ENCODE results near the gene CLTCL1.
"Not testable (repeated sequence)": the region's sequence is repeated elsewhere in the genome, so short reads cannot be mapped to it uniquely, and the experiment has no call there.

Gene CLTCL1

DNA sequence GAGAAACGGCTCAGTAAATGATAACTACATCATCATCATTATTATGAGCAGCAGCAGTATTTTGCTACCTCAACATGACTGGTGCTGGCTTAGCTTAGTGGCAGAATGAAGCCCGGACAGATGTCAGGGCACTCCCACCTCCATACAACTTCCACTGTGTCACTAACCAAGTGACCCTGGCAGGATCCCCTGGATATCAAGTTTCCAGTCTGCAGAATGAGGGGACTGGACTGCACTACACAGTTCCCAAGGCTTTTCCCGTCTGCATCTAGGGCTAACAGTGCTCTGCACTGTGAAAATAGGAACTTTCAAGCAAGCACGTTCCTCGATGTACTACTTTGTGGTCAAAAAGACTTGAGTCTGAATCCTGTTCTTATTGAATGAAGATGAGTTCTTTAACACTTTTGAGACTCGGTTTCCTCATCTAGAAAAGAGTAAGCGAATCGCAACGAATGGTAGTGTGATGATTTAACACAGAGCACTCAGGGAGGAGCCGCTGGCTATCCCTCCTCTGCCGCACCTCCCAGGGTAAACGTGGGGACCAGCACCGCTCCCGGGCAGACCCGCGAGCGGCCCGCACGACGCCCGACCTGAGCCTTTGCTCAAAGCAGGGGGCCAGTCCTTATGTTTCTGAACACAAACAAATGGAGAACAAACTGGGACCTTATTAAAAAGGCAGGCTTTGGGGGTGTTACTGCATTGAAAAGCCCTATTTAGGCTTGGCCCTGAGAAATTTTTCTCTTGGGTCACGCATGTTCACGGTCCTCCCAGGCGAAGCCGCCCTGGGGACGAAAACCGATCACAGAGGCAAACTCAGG is 910 bp downstream of the CLTCL1 start:
- no peak for DNase-seq

DNA sequence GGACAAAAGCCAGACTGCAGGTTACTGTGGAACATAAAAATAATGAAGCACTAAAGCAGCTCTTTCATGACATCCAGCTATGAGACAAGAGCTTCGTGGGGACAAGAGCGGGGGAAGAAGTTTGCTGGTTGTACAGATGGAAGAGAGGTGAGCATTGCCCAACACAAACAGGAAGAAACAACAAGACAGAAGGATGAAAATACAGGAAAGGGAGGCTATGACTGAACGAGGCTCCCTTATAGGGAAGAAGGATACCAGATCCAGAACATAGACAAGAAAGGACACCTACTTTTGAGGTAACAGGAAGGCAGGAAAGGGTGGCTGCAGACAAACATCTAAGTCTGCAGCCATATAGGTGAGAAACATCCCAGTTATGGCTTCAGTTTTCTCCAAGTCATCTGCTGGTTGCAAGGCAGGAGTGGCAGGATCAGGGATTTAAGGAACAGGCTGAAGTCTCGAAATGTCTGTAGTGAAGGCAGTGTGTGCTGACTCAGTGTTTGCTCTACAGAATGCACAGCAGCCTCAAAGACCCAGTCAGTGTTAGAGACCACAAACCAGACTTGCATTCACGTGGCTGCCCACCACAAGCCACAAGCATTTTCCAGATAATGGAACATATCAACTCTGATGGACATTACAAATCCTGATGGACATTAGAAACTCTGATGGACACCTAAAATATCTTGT is 1.9 kb downstream of the CLTCL1 start:
- no peak for DNase-seq

DNA sequence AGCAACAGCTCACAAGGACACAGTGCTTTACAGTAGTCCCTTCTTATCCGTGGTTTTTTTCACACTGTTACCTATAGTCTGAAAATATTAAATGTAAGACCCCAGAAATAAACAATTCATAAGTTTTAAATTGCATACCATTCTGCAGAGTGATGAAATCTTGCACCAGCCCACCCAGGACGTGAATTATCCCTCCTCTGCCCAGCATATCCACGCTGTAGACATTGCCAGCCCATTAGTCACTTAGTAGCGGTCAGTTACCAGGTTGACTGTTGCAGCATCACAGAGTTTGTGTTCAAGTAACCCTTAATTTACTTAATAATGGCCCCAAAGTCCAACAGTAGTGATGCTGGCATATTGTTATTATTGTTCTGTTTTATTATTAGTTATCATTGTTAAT is 3.6 kb downstream of the CLTCL1 start:
- DNase-seq: no peak

DNA sequence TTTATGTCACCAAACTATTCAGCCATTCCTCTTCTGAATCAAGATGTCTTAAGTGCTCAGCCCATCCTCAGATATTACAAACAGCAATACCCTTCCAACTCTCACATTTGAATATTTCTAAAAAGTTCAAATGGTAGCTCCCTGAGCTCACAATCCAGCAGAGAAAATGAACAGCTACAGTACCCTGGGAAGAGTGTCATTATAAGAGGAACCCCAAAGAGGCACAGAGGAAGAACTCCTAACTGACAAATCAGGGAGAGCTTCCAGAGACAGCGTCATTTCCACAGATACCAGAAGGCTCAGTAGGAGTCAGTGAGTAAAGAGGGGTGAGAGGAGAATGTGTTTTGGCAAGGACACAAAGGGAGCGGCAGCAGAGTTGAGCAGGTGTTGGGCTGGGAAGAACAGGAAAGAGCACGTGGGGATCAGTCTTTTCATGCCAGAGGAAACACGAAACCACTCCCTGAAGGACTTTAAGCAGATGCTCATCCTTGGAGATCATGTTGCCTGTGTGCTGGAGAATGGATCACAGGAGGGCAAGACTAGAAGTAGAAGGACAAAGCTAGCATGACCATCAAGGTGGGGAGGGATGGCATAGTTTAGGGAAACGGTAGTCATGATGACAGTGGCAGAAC is 4.3 kb downstream of the CLTCL1 start:
- no peak for DNase-seq

DNA sequence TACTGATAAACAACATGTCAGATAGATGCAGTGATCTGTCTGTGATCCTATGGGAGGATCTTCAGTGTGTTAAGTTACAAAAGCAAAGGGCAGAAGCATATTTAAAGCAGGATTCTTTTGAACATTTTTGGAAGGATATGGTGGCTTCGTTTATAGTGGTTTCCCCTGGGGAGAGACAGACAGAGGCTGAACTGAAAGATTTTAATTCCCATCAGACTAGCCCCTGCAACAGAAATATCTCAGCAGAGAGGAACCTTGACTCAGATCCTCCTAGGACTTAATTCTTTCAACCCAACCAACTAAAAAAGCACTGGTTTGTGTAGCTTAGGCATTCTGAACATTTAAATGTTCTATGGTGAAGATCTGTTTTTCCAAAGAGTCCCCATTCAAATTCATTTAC is 5.7 kb downstream of the CLTCL1 start:
- no peak for DNase-seq

DNA sequence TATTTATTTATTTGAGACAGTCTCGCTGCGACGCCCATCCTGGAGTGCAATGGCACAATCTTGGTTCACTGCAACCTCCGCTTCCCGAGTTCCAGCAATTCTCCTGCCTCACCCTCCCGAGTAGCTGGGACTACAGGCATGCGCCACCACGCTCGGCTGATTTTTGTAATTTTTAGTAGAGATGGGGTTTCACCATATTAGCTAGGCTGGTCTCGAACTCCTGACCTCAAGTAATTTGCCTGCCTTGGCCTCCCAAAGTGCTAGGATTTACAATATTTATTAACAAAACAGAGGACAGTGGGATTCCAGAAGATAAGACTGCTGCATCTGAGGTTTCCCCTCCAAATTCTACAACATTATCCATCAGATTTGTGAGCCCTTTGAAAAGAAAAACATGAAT is 12.4 kb downstream of the CLTCL1 start:
- not testable (repeated sequence) for DNase-seq

DNA sequence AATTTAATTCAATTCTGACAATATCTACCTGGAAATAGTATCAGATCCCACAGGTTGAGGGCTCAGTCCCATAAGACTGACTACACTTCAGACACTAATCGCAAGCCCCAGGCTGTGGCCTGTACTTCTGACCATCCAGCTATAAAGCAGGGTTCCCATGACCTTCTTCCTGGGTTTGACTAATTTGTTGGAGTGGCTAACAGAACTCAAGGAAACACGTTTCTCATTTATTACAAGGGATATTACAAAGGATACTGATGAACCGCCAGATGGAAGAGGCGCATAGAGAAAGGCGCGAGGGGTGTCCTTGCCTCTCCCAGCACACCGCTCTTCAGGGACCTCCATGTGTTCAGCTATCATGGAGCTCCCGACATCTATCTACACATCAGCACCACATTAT is 13.7 kb downstream of the CLTCL1 start:
- no peak for DNase-seq

DNA sequence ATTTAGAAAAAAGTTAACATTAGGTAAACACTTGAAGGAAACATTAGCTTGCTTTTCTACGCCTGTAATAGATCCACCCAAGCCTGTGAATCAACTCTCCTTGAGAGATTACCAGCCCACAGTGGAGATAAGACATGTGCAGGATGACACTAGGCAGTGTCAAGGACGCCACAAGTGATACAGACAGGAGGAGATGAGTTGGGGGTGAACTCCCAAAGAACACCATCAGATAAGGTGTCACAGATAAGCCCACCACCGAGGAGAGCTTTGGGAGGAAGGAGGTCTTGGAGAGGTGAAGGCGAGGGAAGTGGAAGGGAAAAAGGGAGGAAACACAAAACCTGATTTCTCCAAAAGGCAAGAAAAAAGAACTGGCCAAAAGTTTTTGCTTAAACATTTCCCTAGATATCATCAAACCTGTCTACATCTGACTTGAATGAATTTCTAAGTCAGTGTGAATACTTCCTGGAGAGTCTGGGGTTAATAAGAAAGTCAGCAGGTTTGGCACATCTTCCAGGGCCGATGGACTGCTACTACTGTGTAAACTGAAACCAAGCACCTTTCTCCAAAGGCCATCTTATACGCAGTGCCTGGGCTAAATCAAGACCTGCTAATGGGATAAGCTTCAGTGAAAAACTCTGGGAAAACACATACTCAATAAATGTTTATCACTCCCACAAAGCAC is 15.5 kb downstream of the CLTCL1 start:
- no peak for DNase-seq

DNA sequence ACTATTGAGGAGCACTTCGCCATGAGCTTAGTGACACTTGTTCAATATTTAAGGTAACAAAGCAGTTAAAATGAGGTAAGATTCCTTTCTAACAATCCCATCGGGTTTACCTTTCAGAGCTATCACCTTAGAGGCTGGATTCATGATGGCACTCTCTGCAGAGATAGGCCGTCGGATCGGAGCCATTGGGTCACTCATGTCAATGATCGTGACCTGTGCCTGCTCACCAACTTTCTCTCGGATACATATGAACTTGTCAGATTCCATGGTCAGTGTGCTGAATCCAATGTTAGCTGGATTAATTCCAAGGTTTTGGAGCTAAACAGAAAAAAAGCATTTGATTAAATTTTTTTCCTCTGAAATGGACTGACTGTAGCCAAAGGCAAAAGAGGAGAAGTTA is 16.0 kb downstream of the CLTCL1 start:
- DNase-seq: no peak

DNA sequence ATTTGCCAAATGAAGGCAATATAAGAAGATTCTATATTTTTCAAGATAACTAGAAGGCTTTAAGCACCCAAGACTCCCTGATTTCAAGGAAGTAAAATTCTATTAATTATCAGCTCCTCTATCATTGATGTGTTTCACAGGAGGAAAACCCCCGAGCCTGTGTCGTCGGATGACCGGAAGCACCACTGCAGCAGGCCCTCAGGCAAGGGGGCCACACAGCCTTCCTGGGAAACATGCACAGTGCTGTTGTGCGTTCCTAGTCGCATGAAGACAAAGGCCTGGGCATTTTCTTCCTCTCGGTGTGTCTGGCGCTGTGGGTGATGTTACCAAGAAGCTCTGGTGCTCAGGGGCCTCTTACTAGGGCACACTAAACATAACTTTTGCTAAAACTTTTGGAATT is 16.4 kb downstream of the CLTCL1 start:
- no peak for DNase-seq

DNA sequence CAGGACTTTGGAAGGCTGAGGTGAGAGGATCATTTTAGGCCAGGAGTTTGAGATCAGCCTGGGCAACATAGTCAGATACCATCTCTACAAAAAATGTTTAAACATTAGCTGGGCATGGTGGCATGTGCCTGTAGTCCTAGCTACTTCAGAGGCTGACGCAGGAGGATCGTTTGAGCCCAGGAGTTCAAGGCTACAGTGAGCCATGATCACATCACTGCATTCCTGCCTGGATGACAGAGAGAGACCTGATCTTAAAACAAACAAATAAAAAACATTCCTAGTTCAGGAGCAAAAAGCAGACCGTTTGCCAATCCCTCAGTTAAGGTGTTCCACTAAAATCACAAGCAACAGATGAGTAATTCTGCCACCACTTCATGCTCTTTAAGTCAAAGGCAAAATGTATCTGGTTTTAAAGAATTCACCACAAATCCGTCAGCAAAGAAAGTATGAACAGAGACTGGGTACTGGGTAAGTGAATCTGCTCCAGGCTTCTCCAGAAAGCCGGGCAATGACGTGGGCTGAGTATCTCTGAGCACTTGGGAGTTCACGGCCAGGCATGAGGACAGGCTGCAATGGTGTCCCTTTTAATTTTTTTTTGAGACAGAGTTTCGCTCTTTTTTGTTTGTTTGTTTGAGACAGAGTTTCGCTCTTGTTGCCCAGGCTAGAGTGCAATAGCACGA is 19.5 kb downstream of the CLTCL1 start:
- DNase-seq: no peak

DNA sequence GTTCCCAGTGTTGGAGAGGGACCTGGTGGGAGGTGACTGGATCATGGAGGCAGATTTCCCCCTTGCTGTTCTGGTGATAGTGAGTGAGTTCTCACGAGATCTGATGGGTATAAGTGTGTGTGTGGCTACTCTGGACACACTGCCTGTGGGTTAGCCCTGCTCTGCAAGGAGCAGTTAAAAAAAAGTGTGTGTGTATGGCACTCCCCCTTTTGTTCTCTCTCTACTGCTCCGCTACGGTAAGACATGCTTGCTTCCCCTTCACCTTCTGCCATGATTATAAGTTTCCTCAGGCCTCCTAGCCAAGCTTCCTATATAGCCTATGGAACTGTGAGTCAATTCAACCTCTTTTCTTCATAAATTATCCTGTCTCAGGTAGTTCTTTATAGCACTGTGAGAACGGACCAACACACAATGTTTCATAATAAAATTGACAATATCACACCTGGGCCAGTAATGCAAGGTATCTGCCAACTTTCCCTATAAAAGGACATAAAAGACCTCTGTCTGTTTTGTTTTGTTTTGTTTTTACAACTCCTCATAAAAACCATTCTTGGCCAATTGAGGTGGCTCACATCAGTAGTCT is 20.2 kb downstream of the CLTCL1 start:
- no peak for DNase-seq

DNA sequence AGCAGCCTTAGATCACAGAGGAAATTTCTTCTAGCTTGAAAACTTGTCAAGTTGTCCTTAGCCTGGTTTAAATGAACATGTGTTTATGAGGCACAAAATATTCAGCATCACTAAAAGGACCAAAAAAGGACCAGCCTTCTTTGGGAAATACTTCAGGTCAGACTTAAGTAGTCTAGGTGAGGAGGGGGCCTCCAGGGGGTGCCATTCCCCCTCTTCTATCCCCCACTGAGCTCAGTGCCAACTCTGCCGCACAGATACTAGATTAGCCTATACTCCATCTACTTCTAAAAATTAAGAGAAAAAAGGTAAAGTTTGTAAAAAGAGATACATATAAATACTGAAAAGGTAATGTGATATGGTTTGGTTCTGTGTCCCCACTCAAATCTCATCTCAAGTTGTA is 20.6 kb downstream of the CLTCL1 start:
- no peak for DNase-seq

DNA sequence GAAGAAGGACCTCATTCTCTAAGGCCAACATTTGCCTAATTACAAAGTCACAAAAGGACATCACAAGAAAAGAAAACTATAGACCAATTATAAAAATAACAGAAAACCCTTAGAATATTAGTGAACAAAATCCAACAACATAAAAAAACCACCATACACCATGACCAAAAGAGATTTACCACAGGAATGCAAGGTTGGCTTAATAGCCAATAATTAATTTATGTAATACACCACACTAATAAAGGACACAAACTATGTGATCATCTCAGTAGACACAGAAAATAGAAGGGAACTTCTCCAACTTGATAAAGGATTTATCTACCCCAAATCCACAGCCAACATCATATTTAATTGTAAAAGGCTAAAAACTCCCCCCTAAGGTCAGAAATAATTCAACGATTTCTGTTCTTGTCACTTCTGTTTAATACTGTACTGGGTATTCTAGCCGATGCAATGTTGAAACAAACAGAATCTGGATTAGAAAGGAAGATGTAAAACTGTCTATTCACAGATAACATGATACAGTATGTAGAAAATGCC is 24.9 kb downstream of the CLTCL1 start:
- DNase-seq: no peak

DNA sequence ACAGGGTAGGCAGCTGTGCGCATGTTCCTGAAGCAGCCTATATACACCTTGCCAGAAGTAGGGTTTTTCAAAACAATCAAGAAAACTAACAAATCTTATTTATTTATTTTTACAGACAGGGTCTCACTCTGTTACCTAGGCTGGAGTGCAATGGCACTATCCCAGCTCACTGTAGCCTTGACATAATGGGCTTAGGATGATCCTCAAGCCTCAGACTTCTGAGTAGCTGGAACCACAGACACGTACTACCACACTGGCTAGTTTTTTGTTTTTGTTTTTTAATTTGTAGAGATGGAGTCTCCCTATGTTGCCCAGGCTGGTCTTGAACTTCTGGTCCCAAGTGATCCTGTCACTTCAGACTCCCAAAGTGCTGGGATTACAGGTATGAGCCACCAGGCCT is 25.7 kb downstream of the CLTCL1 start:
- no peak for DNase-seq

DNA sequence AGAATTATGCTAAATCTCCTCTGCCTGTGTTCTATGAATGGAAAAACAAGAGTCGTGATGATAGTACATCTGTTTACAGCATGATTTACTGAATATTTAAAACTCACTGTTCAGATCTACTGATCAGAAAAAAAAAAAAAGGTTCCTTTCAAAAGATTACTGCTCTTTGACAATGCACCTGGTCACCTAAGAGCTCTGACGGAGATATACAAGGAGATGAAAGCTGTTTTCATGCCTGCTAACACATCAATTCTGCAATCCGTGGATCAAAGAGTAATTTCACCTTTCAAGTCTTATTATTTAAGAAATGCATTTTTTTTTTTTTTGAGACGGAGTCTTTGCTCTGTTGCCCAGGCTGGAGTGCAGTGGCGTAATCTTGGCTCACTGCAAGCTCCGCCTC is 30.7 kb downstream of the CLTCL1 start:
- DNase-seq: no peak

DNA sequence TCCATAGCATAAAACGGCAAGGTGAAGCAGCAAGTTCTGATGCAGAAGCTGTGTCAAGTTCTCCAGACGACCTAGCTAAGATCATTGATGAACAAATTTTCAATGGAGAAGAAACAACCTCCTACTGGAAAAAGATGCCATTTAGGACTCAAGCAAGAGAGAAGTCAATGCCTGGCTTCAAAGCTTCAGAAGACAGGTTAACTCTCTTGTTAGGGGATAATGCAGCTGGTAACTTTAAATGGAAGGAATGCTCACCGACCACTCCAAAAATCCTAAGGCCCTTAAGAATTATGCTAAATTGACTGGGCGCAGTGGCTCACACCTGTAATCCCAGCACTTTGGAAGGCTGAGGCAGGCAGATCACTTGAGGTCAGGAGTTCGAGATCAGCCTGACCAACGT is 31.3 kb downstream of the CLTCL1 start:
- no peak for DNase-seq

DNA sequence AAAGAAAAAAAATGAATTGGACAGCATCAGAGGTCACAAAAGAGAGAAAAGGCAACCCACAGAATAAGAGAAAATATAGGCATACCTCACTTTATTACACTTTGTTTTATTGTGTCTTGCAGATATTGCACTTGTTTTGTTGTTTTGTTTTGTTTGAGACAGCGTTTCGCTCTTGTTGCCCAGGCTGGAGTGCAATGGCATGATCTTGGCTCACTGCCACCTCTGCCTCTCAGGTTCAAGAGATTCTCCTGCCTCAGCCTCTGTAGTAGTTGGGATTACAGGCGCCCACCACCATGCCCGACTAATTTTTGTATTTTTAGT is 32.6 kb downstream of the CLTCL1 start:
- not testable (repeated sequence) for DNase-seq

DNA sequence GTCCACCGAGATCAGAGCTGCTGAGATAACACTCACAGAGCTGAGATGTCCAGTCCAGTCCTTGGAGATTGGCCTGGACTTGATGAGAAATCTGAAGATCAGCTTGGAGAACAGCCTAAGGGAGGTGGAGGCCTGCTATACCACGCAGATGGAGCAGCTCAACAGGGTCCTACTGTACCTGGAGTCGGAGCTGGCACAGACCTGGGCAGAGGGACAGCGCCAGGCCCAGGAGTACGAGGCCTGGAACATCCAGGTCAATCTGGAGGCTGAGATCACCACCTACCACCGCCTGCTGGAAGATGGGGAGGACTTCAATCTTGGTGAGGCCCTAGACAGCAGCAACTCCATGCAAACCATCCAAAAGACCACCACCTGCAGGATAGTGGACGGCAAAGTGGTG is 33.1 kb downstream of the CLTCL1 start:
- no peak for DNase-seq

DNA sequence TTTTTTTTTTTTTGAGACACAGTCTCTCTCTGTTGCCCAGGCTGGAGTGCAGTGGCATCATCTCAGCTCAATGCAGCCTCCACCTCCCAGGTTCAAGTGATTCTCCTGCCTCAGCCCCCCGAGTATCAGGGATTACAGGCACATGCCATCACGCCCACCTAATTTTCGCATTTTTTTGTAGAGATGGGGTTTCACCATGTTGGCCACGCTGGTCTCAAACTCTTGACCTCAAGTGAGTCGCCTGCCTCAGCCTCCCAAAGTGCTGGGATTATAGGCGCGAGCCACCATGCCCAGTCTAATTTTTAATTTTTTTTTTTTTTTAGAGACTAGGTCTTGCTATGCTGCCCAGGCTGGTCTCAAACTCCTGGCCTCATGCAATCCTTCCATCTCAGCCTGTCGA is 35.2 kb downstream of the CLTCL1 start:
- DNase-seq: not testable (repeated sequence)

DNA sequence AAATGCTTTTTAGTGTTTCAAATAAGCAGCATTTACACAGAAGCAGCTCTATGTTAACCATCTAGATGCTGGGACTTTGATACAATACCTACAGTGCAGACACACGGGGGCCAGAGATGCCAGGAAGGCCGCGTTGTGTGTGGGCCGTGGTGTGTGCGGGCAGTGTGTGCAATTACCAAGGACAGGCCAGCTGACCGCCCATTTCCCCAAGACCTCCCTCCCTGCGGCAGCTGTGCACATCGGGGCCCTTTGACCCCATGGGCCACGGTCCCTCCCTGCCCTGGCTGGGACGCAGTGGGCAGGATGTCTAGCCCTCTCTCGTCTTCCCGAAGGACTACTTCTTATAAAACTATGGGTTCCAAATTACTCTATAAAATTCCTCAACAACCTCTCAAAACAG is 38.4 kb downstream of the CLTCL1 start:
- DNase-seq: no peak

DNA sequence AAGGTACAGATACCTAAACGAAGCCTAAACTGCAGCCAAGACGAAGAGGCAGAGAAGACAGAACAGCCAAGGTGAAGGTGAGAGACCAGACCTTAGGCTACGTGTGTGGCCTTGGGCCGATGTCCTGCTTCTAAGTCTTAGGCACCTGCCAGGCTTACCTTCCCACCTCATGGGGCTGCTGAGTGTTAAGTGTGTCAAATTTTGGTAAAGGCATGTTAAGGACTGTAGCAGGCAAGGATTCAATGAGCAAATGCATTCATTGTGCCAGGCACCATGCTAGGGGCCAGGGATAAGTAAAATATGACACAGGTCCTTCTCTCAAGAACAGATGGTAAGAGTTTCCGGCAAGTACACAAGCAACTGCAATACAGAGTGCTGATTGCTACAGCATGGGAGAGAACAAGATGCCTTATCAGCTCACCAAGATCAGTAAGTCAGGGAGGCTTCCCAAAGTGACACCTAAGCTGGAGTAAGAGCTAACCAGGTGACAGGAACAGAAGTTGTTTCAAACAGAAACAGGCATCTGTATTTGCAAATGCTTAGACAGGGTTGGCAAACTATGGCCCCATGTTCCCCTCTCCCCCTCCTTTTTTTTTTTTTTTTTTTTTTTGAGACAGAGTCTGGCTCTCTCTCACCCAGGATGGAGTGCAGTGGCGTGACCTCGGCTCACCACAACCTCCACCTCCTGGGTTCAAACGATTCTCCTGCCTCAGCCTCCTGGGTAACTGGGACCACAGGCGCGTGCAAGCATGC is 46.7 kb downstream of the CLTCL1 start:
- DNase-seq: no peak
